ENCODE results near the gene SUSD4. TPM values are rescaled to one million over a fixed set of nuclear protein-coding genes. Genes with fewer than 3 reads are reported as not detected.

The SUSD4 gene
- total RNA-seq, 2 donors from 2014 or later: 0.56 to 1.00 TPM

DNA sequence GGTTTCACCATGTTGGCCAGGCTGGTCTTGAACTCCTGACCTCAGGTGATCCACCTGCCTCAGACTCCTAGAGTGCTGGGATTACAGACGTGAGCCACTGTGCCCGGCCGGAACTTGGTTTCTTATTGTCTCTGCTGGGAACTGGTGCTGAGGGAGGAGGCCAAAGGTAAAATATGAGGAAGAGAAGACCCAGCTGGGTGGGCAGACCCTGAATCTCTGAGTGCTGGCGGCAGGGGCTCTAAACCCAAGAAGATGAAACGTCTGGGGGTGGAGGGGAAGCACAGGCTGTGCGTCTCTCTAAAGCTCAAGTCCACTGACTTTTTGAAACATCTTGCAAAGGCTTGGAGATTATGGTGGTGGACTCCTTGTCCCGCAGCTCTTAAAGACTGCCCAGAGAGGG lies 138.9 kb downstream of the SUSD4 start:
- intact Hi-C loops (cut with DNase I): no loop called here

GRCh38 chr1:223224465-223224864 lies 139.5 kb downstream of the SUSD4 start:
- DNase-seq (ENCODE audit: low spot score): no peak
- intact Hi-C loops (cut with DNase I): no loop called here

More for the DNA sequence above, 138.9 kb downstream of the SUSD4 start:
- DNase-seq (ENCODE audit: low spot score): no peak

- intact Hi-C loops (cut with DNase I): no loop called here
Measured at GRCh38 chr1:223223091-223223995, 140.6 kb downstream of the SUSD4 start.

GRCh38 chr1:223222377-223222776 lies 141.6 kb downstream of the SUSD4 start:
- no peak for DNase-seq (ENCODE audit: low spot score)
- intact Hi-C loops (cut with DNase I): no loop called here

More at GRCh38 chr1:223223091-223223995, 140.6 kb downstream of the SUSD4 start:
- DNase-seq (ENCODE audit: low spot score): no peak

DNA sequence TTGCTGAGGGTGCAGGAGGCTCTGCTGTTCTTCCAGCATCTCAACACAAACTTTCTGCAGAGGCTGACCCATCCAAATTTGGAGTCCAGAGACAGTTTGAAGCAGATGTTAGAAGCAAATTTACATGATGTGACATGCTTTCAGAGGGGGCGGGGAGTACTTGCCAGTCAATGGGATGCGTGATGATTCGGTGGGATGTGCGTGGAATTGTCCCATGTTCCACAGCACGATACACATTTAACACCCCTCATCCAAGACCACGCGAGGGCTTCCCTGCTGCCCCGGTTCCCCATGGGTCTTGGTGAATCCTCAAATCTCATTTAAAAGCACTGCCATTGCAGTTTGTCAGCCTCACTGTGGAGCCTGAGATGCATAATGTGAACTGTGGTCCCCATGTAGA lies 142.3 kb downstream of the SUSD4 start:
- intact Hi-C loops (cut with DNase I): no loop called here
- peak; percentile 37 for DNase-seq (ENCODE audit: low spot score)

DNA sequence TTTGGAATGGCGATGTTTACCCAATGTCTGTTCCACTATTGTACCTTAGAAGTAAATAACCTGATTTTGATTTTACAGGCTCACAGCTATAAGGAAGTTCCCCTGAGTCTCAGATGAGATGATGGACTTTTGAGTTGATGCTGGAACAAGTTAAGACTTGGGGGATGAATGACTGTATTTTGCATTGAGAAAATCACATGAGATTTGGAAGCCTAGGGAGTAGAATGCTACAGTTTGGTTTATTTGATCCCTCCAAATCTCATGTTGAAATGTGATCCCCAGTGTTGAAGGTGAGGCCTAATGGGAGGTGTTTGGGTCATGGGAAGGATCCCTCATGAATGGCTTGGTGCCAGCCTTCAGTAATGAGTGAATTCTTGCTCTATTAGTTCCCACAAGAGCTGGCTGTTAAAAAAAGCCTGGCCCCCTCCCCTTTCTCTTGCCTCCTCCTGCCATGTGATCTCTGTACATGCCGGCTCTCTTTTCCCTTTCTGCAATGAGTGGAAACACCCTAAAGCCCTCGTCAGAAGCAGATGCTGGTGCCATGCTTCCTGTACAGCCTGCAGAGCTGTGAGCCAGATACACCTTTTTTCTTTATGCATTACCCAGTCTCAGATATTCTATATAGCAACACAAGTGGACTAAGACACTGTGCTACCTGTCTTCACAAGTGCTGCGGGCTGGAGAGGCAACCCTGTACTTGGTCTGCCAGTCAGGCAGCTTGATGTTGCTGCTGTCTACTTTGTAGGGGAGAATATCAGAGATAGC lies 143.9 kb downstream of the SUSD4 start:
- peak; percentile 18 for DNase-seq (ENCODE audit: low spot score)
- intact Hi-C loops (cut with DNase I): no loop called here

- intact Hi-C loops (cut with DNase I): no loop called here
- peak; percentile 47 for DNase-seq (ENCODE audit: low spot score)
Measured at GRCh38 chr1:223219318-223219635, 144.7 kb downstream of the SUSD4 start.

DNA sequence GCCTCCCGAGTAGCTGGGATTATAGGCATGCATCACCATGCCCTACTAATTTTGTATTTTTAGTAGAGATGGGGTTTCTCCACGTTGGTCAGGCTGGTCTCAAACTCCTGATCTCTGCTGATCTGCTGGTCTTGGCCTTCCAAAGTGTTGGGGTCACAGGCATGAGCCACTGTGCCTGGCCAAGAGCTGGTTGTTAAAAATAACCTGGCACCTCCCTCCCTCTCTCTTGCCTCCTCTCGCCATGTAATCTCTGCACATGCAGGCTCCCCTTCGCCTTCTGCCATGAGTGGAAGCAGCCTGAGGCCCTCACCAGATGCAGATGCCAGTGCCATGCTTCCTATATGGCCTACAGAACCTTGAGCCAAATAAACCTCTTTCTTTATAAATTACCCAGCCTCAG lies 146.2 kb downstream of the SUSD4 start:
- peak; percentile 22 for DNase-seq (ENCODE audit: low spot score)
- intact Hi-C loops (cut with DNase I): no loop called here

- DNase-seq (ENCODE audit: low spot score): peak; percentile 41
- intact Hi-C loops (cut with DNase I): no loop called here
Measured at GRCh38 chr1:223216531-223217205, 147.3 kb downstream of the SUSD4 start.

DNA sequence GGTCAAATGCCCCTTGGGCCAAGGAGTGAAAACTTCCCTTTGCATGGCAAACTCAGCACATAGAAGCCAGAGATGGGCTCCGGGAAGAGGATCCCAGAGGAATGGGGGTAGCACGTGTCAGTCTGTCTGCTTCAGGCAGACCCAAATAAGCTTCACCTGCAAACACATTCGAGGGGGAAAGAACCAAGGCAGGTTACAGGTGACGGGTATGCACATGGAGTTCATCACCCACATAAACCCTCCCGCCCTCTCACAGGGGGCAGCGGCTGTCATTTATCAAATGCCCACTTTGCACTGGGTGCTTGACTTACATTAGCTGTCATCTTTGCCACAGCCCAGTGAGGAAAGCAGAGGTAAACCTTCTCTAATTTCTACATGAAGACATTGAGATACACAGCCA lies 147.9 kb downstream of the SUSD4 start:
- intact Hi-C loops (cut with DNase I): no loop called here
- no peak for DNase-seq (ENCODE audit: low spot score)

GRCh38 chr1:223215026-223215425 lies 148.9 kb downstream of the SUSD4 start:
- DNase-seq (ENCODE audit: low spot score): no peak
- intact Hi-C loops (cut with DNase I): no loop called here

DNA sequence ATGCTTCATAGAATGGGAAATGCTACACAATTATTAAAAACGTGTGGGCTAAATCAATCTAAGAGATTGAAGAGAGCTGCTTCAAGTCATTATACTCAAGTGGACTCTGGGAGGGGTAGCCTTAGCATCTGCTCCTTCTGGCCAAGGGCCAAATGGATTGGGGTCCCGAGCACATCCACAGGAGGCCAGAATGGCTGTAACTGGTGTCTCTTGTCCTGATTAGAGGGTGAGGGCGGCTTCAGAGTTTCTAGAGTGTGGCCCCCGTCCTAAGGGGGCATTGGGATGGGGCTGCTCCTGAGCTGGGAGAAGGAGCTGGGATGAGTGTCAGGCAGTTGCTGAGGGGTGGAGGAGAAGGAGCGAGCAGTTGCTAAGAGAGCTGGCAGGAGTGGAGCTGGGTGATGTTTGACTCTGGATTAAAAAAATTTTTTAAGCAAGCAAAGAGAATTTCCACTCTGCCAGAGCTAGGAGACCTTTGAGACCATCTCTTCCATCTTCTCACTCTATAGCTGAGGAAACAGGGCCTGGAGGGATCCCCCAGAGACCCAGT lies 149.6 kb downstream of the SUSD4 start:
- no peak for DNase-seq (ENCODE audit: low spot score)
- intact Hi-C loops (cut with DNase I): no loop called here

DNA sequence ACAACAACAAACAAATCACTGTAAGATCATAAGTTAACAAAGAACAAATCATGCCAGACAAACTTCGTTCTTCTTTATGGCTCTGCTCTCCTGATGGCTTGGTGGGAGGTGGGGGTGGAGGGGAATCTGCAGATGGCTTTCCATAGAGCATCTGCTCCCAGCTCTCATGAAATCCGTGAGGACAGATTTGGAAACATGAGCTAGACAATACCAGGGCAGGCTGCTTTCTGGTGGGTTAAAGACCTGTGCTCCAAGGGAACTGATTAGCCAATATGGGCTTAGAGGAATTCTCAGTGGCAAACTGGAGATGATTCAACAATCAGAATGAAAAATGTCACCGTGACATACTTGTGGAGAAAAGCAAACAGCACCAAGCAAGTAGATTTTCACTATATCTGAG lies 151.5 kb downstream of the SUSD4 start:
- intact Hi-C loops (cut with DNase I): no loop called here
- DNase-seq (ENCODE audit: low spot score): no peak

DNA sequence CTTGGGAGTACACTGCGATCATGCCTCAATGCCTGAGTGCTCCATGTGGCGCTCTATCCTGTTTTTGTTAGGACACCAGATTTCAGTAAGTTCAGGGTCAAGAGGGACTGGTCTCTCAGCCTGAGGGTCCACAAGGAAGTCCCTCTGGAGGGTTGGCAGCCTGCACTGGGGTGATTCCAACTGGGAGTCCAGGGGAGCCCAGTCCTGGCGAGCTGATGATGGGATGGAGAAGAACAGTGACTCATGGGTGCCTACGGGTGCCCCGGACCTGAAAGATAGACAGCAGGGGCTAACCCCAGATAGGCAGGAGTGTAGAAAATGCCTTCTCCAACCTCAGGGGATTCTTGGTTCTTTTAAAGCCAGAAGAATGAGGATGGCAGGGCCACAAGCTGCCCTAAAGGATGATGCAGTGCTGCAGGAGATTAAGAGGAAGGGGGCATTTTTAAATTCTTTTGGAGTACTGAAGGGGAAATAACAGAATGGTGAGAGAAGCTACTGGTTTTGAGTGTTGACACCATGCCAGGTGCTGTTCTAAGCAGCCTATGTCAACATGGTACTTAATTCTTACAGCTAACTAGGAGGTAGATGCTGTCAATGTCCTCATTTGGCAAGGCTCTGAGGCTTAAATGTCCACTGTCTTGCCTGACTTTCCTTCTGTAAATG lies 152.5 kb downstream of the SUSD4 start:
- no peak for DNase-seq (ENCODE audit: low spot score)
- intact Hi-C loops (cut with DNase I): no loop called here

GRCh38 chr1:223210788-223211120 lies 153.2 kb downstream of the SUSD4 start:
- intact Hi-C loops (cut with DNase I): no loop called here
- no peak for DNase-seq (ENCODE audit: low spot score)

DNA sequence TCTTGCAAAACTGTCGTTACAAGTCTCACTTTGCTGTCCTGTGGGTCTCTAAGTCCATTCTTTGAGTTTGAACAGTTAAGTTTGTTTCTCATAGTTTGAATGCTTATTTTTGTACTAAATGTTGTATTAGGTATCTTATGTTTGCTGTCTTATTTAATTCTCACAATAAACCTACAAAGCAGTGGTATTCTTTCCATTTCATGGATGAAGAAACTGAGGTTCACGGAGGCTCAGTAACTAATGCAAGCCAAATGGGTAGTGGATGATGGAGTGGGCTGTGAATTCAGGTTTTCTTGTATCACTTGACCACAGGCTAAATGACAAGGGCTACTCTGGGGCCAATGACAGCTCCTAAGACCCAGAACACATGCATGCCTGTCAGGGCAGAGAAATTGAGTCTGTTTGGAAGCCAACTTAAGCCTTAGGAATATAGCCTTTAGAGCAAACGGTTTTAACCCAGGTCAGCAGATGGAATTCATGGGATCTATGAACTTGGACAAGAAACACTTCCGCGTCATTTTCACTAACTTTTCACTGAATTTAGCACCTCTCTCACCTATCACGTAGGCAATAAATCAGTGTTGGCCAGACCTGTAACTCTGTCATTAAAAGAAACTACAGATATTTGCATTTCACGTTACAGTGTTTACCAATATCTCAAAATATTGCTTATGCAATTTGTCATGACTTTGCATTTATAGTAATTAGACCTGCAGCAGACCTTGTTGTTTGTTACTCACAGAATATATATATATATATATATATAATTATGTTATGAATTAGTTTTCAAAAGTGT lies 153.8 kb downstream of the SUSD4 start:
- intact Hi-C loops (cut with DNase I): no loop called here
- DNase-seq (ENCODE audit: low spot score): no peak

DNA sequence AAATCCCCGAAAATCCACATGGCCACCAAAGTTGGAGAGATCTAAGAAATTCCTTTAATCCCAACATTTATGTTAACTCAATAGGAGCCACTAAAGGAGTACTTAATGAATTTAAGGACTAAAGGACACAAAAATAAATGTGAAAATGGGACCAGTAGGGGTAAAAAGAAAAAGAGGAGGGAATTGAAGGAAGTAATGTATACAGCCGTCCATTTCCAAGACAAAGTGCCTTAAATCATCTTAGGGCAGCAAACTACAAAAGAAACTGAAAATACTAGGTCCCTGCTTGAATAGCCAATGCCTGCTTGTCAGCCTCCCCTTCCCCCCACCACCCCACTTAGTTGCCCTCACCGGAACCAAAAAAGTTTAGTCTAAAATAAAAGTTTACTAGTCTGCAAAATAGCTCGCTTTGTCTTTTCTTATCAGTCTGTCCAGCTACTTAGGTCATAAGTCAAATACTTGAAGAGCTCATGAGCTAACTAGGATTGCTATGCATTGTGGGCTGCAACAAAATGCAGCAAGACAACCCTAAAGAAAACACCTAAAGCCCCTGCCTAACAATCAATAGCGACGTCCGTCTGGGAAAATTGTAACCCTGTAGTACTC lies 154.6 kb downstream of the SUSD4 start:
- DNase-seq (ENCODE audit: low spot score): peak; percentile 8
- intact Hi-C loops (cut with DNase I): no loop called here
